ENCODE results near the gene PRPF40A.
"Not testable (repeated sequence)": the region's sequence is repeated elsewhere in the genome, so short reads cannot be mapped to it uniquely, and the experiment has no call there.

Gene PRPF40A

GRCh38 chr2:152717228-152718075, at the start of gene PRPF40A:
PRPF40A (minus strand) TSS chr2:152717461; CDS start chr2:152717439, 22 bp downstream.
- peak; percentile 97 for DNase-seq

- no peak for DNase-seq
These were observed 49.7 kb upstream of the PRPF40A start for GRCh38 chr2:152766928-152767327.

DNA sequence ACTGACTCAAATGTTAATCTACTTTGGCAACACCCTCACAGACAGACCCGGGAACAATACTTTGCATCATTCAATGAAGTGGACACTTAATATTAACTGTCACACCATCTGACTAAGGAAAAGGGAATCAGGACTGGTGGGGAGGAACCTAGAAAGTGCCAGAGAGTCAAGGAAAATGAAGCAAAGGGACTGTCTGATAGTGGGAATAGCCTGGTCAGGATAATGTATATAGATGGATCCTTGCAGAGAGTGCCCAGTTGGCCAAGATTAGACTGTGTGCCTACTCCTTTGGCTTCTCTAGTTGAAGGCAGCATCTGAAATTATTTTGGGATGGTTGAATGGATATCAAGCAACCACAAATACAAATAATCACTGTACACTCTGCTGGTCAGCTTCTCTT, 46.4 kb upstream of the PRPF40A start:
- DNase-seq: no peak

GRCh38 chr2:152763208-152763607, 45.9 kb upstream of the PRPF40A start:
- not testable (repeated sequence) for DNase-seq

GRCh38 chr2:152762202-152762601, 44.9 kb upstream of the PRPF40A start:
- DNase-seq: no peak

GRCh38 chr2:152761214-152761613, 44.0 kb upstream of the PRPF40A start:
- no peak for DNase-seq

DNA sequence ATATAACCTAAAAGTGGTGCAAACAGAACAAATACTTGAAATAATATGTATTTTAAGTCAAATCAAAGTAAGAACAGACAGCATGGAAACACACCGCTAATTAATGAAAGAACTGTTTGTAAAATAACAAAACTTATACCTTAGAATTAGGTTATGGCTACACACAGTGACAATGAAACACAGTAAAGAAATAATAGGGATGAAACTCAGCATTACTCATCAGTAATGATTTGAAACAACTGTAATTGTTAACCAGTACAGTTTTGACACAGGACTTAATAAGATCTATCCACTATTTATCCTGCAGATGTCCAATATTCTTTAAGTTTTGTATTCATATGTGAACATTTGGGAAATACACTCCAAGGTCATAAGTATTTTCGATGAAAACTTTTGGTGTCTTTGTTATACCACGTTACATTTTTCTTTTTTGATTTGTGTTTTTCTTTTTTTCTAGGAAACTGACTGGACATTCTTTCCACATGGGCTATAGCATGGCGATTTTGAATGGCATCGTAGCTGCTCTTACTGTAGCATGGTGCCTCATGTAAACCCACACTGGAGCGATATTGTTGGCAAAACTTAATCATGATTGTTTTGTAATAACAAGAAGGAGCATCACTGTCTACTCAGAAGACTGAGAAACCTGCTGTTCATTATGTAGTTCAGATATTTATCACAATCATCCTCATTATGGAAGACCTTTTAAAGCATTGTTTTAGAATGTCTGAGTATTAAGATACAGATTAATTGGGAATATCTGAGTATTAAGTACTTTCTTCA, 42.2 kb upstream of the PRPF40A start:
- no peak for DNase-seq

GRCh38 chr2:152755029-152755428, 37.8 kb upstream of the PRPF40A start:
- DNase-seq: no peak

- DNase-seq: not testable (repeated sequence)
These were observed 30.5 kb upstream of the PRPF40A start for GRCh38 chr2:152747751-152748150.

GRCh38 chr2:152743002-152743401, 25.7 kb upstream of the PRPF40A start:
- no peak for DNase-seq

GRCh38 chr2:152740743-152741328, 23.6 kb upstream of the PRPF40A start:
- peak; percentile 41 for DNase-seq

GRCh38 chr2:152739705-152740104, 22.4 kb upstream of the PRPF40A start:
- not testable (repeated sequence) for DNase-seq

DNA sequence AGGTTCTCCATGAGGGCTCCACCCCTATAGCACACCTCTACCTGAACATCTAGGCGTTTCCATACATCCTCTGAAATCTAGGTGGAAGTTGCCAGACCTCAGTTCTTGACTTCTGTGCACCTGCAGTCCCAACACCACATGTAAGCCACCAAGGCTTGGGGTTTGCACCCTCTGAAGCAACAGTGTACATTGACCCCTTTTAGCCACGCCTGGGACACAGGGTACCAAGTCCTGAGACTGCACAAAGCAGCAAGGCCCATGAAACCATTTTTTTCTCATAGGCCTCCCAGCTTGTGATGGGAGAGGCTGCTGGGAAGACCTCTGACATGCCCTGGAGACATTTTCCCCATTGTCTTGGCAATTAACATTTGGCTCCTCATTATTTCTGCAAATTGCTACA, 21.2 kb upstream of the PRPF40A start:
- DNase-seq: no peak

DNA sequence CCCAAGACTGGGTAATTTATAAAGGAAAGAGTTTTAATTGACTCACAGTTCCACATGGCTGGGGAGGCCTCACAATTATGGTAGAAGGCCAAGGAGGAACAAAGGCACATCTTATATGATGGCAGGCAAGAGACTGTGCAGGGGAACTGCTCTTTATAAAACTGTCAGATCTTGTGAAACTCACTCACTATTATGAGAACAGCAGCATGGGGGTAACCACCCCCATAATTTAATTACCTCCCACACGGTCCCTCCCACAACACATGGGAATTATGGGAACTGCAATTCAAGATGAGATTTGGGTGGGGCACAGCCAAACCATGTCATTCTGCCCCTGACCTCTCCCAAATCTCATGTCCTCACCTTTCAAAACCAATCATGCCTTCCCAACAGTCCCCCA, 20.2 kb upstream of the PRPF40A start:
- not testable (repeated sequence) for DNase-seq

- DNase-seq: no peak
These were observed 13.5 kb upstream of the PRPF40A start for GRCh38 chr2:152730591-152731333.

- no peak for DNase-seq
These were observed 12.6 kb upstream of the PRPF40A start for GRCh38 chr2:152729844-152730243.

GRCh38 chr2:152723918-152724317, 6.7 kb upstream of the PRPF40A start:
- no peak for DNase-seq

DNA sequence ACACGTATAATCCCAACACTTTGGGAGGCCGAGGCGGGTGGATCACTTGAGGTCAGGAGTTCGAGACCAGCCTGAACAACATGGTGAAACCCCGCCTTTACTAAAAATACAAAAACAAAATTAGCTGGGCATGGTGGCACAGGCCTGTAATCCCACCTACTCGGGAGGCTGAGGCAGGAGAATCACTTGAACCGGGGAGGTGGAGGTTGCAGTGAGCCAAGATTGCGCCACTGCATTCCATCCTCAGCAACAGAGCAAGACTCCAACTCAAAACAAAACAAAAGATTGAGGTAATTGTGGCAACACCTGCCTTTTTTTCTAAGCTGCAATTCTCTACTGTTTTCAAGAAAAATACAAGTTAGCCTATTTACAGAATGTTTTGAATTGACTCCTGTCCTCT, 5.4 kb upstream of the PRPF40A start:
- not testable (repeated sequence) for DNase-seq

- DNase-seq: no peak
These were observed 3.5 kb upstream of the PRPF40A start for GRCh38 chr2:152720794-152721193.

DNA sequence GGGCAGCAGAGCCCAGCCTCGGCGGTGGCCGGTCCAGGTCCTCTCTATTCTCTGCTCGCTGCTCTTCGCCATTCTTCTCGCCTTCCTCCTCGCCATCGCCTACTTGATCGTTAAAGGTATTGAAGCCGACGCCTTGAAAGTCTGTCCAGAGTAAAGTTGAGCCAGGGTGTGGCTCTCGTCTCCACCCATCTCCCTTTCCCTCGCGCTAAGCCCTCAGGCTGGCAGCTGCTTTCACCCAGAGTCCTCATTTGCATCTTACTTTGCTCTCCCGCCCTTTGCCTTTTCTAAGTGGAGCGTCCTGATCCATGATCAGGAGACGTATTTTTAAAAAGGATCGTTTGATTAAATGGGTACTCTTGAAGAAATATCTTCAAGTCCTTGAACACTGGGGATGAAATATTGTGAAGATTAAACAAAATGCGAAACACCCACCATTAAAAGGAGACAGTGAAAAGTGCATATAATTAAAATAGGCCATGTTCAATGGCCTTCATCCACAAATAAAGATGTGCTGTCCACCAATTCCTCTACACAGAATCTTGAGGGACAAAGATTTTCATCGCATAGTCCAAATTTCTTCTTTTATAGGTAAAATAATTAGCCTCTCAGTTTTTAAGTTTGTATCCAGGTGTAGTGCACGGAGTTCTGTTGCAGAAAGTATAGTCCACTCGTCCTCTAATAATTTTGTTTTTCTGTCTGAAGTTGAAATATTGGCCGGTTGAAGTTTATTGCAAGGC, 1.8 kb upstream of the PRPF40A start:
- DNase-seq: peak; percentile 26

DNA sequence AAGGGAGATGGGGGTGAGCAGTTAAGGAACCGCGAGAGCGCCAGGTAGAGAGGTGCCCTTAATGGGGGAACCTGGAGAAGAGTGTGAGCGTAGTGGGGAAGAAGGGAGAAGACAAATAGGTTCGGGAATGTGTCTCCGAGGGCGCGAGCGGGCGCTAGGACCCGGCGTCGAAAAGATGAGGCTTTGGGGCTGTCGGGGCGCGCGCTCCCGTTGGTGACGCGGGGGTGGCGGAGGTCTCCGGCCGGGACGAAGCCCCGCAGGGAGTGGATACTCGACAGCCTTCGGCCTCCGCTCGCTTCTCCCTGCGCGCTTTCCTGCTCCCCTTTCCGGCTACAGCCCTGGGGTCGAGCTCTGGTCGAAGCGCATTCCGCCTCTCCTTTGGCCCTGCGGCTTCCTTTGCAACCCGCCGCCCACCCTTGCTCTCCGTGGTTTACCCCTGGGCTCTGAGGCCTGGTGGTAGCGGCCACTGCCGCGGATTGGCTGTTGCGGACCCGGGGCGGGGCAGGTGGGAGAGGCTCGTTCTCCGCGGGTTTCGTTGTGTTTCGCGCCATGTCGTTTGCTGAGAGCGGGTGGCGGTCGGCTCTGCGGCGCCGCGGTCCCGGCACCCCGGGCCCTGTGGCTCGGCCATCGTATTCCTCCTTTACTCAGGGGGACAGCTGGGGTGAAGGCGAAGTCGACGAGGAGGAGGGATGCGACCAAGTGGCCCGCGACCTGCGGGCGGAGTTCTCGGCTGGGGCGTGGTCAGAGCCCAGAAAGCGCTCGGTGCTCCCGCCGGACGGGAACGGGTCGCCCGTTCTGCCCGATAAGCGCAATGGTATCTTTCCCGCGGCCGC, 1.0 kb upstream of the PRPF40A start, which contains the start of gene ARL6IP6:
TSS of gene ARL6IP6 (plus strand) at position 545 of the 833 bp plus-strand sequence. CDS start at position 550, 5 bp downstream.
- DNase-seq: peak; percentile 87

All from NCI-H2029 (cell line).